NCI-H2107 treated with DMSO at 0.1 percent for 48 hours (cell line): Measurements from ENCODE around the gene LAMP5.

Source experiments
- DNase-seq: peaks from one replicate; lab custom pipeline; 2025; ENCODE audit not compliant: unreplicated experiment; lab: John Stamatoyannopoulos, UW

Gene LAMP5

DNA sequence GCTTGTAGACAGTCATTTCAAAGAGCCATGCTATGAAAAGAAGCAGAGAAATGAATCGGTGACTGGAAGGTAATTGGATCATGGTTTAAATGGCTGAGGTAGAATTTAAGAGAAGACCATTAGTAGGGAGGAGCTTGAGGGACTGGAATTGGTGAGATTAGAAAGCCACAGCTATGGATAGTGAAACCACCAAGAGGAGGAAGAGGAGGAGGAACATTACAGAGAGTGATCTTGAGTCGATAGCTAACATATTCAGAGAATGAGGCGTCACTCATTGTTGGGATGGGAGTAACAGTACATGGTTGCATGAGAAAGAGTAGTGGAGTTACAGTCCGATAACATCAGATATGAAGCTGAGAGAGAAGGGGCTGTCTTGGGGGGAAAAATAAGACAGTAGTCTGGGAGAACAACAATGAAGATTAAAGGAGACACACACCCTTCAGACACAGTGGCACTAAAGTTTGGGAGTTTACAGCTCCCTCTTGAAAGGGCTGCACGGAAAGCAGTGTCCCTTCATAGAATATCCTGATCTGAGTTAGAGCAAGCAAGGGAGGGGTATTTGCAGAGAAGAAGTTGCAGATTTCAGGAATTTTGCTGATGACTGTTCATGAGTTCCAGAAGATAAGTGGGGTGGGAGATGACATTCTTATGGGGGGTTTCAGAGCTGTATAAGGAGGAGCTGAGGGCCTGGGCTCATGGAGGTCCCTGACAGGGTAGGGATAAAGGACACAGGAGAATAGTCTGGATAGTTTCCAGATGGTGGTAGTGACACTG lies 15.1 kb upstream of the LAMP5 start:
- no peak for DNase-seq

DNA sequence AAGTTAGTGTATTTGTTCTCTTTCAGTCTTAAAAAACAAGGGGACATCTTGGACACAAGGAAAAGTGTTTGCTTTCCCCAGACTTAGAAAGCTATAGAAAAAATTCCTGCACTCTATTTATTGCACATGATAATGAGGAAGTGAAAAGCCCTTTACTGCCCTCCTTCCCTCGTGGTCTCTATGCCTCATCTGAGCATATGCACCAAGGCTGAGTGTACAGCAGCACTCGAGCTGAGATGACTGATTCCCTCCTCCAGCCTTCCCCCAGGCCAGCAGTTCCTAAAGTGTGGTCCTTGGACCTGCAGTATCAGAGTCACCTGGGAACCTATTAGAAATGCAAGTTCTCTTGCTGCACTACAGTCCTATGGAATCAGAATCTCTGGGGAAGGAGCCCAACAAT lies 14.3 kb upstream of the LAMP5 start:
- DNase-seq: no peak

- no peak for DNase-seq
These were observed 12.9 kb upstream of the LAMP5 start for GRCh38 chr20:9501473-9501872.

GRCh38 chr20:9503526-9504245 lies 10.7 kb upstream of the LAMP5 start:
- no peak for DNase-seq

DNA sequence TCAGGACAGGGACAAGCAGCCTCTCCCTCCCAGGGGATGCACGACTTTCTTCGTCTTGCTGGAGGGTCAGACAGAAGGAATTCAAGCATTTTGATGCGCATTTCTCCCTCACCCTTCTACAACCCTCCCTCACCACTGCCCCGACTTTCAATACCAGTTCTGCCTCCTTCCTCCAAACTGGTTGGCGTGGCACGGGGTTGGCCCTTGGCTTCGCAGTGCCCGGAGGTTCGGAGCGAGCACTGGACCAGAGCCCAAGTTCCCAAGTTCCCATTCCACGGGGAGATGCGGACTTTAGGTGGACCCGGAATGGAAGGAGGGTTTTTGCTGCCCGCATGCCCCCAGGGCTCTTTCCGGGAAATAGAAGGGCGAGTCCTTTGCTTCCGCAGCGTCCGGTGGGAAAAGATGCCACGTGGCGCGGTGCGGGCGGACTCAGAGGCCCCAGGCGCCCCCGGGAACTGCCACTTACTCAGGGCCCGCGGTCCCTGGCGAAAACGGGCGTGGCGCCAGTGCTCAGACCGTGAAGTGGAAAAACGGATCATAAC lies 8.0 kb upstream of the LAMP5 start:
- DNase-seq: no peak

DNA sequence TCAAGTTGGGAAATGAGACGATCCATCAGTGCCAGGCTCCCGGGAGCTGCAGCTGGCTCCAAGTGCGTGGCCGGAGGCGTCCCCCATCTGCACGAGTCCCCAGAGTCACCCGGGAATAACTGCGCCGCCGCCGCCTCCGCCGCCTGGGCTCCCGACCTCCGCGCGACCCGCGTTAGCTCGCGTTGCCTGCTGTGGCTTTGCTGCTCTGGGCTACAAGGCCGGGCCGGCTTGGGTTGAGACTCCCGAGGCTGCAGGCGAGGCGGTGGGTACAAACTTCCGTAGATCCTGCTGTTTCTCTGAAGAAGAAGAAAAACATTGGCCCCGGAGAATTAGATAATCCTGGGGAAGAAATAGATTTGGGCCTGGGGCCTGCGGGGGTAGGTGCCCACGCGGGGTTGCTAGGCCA lies 7.4 kb upstream of the LAMP5 start:
- DNase-seq: no peak

DNA sequence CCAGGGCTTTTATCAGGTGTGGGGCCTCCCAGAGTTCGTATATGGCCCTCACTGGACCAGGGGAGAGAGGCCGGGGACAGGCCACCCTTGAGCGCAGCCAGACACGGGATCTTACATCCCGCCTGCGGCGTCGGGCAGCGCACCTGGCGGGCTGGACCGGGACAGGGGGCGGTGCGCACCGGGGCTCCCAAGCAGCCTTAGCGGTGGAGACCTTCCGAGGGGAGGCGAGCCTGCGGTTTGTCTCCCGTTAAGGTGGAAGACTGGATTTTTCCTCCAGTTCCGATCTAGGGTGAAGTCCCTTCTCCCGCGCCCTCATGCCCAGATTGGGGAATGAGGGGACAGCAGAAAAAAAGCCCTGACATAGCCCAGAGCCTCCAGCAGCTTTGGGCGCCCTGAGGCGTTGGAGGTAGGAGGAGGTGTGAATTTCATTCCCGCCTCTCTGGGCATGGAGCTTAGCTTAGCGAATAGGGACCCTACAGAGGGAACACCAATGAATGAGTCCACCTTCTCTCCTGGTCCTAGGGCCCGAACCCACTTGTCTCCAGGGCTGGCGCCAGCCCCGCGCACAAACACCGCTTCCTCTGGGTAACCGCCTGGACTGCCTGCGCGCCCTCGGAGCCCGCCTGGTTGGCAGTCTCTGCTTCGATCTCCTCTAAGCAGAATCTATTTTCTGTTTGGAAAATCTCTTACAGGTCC lies 6.7 kb upstream of the LAMP5 start:
- no peak for DNase-seq

DNA sequence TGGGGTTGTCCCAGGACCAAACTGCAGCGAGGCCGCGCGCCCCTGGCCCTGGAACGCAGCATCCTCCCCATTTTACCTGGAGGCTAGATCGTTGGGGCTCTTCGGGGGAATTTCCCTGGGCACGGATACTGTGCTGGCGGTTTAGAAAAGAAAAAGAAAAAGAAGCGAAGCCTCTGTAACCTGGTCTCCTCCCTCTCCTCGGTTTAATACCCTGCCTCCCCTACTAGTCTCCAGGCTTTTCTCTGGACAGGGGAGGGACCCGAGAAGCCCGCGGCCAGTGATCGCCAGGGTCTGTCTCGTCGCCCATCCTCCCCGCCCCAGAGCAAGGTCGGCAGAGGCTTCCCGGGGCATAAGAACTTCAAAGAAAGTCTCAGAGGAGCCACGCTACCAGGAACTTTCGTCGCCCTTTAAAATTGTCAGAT lies 6.1 kb upstream of the LAMP5 start:
- DNase-seq: no peak

DNA sequence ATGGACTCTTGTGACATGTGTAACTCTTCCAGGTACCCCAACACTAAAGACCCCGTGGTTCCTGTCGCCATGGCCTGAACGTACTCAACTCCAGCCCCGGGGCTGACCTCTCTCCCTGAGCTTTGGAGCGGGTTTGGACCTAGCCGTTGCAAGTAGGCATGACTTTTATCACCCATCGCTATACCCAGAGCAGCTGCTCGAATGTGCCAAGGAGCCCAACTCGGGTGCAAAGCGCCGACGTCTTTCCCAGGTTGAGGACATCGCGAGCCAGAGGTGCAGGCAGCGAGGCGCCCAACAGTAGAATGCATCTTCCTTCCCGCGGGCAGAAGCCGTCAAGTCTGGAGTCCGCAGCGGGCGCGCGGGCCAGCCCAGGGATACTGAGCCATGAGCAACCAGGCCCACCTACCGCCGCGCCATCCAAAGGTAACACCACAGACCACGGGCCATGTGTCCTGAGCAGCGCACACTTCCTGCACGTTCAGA lies 5.7 kb upstream of the LAMP5 start:
- DNase-seq: no peak

DNA sequence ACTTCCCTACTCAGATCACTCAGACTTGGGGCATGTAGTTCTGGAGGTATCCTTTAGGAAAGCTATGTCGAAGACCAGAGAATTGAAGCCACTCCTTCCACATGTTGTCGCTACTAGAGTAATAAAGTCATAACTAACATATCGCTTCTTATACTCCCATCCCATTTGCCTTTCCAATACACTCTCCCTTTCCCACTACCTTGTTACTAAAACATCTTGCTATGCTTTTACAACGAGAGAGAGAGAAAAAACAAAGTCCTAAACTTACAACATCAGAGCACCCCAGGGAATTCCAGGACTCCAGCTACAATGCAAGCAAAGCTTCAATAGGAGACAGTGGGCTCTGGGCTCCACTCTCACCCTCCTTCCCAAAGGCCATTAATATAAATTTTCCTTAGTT lies 5.1 kb upstream of the LAMP5 start:
- DNase-seq: no peak

DNA sequence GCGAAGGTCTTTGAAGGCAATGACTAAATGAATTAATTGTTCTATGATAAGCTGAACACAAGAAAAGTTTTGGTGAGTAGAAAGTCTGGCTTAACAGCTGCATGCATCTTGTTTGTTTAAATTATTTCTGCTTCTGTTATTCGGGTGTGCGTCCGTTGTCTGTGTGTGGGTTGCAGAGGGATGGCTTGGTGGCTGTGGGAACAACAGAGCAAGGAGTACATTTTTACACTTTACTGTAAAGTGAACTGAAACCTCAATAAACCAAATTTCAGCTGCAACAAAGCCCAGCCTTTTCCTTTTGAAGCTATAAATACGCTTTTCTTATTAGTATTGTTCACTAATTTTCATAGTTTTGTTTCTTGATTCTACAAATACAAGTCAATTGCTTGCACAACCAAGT lies 3.5 kb upstream of the LAMP5 start:
- DNase-seq: no peak

GRCh38 chr20:9514072-9514460 lies 324 bp upstream of the LAMP5 start:
- no peak for DNase-seq

DNA sequence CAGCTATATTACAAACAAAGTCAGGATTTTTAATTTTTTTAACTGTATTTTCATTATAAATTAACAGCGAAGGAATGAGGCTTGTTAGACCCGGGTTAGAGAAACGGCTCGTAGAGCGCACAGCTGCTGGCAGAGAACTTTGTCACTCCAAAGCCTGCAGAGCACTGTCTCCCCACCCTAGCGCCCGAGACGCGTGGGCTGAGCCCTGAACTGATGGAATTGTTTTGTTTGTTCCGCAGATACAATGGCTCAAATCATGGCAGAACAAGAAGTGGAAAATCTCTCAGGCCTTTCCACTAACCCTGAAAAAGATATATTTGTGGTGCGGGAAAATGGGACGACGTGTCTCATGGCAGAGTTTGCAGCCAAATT lies 810 bp downstream of the LAMP5 start:
- DNase-seq: no peak

DNA sequence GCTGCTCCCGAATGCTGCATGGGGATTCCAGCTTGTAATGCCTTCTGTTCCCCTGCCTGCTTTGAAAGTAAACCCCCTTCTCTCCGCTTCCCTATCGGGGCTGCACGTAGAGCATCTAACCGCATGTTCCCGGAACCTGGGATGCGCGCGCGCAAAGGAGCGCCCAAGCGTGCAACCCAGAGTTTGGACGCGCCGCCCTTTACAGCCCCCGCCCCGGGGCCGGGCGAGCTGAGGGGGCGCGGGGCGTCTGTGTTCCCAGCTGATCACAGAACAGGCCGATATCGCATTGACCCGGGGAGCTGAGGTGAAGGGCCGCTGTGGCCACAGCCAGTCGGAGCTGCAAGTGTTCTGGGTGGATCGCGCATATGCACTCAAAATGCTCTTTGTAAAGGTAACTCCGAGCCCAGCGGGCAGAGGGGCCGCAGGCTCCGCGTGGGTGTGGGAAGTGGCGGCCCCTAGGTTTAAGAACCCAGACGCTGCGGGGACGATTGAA lies 1.4 kb downstream of the LAMP5 start:
- DNase-seq: no peak

DNA sequence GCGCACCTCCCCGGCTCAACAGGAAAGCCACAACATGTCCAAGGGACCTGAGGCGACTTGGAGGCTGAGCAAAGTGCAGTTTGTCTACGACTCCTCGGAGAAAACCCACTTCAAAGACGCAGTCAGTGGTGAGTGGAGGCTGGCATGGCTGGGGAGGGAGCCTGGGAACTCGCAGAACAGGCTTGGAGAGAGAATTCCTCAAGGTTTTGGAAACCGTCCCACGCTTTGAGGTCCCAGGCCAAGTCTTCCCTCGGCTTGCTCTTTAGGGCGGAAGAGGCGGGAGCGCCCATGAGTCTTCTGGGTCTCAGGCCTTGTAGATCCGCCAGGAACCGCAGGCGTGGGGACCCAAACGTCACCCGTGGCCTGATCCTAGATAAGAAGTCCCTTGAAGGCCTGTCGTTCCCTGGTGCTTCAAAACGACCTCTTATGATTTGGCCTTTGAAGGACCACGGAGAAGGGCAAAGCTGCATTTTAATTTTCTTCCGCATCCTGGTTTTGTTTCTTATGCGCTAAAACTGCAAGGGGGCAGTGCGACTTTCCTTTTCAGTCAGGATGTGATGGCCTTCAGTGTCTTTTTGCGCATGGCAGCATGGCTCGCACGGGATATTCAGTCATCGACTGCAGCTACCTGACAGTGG lies 2.0 kb downstream of the LAMP5 start:
- no peak for DNase-seq

- DNase-seq: no peak
These were observed 3.1 kb downstream of the LAMP5 start for GRCh38 chr20:9517297-9518162.

- no peak for DNase-seq
These were observed 4.3 kb downstream of the LAMP5 start for GRCh38 chr20:9518576-9519175.

- DNase-seq: peak; percentile 55
These were observed 5.7 kb downstream of the LAMP5 start for GRCh38 chr20:9520086-9520485.

DNA sequence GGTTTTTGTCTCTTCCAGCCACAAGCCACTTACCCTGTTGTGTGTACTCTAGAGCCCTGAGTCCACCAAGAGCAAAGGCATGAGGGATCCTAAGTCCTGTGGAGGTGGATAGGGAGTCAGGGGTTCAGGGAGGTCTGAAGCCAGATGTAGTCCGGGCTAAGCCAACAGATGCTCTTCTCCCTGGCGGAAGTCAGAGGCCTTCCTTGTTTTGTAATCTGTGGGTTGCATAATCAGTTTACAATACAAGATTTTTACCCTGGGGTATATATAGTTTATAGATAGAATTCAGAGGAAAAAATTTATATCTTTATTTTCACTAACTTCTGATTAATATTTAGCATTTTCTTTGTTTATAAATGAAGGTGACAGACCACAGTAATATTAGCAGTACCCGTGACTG lies 9.2 kb downstream of the LAMP5 start:
- DNase-seq: no peak

- DNase-seq: no peak
These were observed 17.2 kb downstream of the LAMP5 start for GRCh38 chr20:9531581-9531980.
